Airway epithelial cell (primary cell): Measurements from ENCODE around the gene MINAR1. TPM values are rescaled to one million over a fixed set of nuclear protein-coding genes. Genes with fewer than 3 reads are reported as not detected.

ENCODE experiments used
- total RNA-seq: library from RNA; depleted of rRNA; stranded (reverse); fragments of >200 nt; gene quantifications from 2 replicates; pipeline ENCODE4 v1.2.3, GENCODE V29; 2015

MINAR1 gene, protein sequence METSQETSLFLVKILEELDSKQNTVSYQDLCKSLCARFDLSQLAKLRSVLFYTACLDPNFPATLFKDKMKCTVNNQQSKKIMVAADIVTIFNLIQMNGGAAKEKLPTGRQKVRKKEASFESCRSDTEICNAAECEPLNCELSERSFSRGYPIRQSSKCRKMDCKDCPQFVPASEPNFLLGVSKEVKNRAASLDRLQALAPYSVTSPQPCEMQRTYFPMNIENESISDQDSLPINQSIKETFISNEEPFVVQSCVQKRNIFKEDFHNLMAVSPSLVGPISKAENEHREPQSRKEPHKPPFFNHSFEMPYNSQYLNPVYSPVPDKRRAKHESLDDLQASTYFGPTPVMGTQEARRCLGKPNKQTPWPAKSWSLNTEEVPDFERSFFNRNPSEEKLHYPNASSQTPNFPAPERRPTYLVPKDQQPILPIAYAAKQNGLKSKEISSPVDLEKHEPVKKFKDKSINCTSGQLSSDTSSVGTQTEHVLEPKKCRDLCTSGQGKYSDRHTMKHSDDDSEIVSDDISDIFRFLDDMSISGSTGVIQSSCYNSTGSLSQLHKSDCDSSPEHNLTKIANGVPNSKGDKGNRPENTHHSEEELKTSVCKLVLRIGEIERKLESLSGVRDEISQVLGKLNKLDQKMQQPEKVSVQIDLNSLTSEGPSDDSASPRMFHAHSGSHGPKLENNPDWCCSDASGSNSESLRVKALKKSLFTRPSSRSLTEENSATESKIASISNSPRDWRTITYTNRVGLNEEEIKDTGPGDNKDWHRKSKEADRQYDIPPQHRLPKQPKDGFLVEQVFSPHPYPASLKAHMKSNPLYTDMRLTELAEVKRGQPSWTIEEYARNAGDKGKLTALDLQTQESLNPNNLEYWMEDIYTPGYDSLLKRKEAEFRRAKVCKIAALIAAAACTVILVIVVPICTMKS
- total RNA-seq, result 0.14 and 0.28 TPM in 2 replicates

GRCh38 chr15:79431636-79432344 lies at the start of gene MINAR1:
MINAR1 (plus strand) TSS chr15:79432336; CDS start chr15:79456148, 23,812 bp downstream.

Other genes starting within 250 kb of the MINAR1 start
- gene ANKRD34C, start 149.6 kb upstream of the MINAR1 start, total RNA-seq, result not detected in 2 replicates
- gene TMED3, start 121.2 kb upstream of the MINAR1 start, total RNA-seq, result 124 and 134 TPM in 2 replicates